SW 1271 (cell line): ENCODE measurements around the gene MYH15.

Source experiments
- DNase-seq, 2 experiments: peaks; one replicate each; lab custom pipeline; 2025; lab: John Stamatoyannopoulos, UW

Gene MYH15

DNA sequence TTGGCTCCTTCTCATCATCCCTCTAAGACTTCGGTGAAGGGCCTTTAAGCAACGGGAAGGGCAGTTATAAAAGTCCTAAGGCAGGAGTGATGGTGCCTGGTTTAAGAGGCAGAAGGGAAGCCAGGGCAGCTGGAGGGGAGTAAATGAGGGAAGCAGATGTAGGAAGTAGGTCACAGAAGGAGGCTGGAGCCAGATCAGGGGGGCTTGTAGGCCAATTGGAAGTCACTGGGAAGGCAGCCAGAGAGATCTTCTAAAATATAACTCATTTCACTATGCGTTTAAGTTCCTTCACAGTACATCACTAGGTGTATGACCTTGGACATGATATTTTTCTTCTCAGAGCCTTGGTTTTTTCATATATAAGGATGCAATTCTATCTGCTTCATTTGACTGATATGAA is 94.7 kb downstream of the MYH15 start:
- no peak for DNase-seq

DNA sequence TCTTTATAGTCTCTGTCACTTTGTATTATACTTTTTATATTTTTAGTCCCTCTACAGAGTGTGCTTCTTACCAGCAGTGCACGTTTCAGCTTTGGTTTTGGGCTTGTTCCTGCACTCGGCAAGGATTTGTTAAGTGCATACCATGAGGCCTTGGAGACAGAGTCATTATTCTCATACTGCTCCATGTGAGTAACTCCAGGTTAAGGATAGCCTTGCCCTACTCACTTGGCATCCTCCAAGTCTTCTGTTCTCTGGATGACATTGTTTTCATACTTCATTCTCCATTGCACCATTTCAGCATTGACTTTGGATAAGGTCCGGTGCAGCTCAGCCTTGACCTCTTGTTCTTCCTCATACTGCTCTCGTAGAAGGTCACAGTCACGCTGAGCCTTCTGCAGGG is 96.4 kb downstream of the MYH15 start:
- no peak for DNase-seq

DNA sequence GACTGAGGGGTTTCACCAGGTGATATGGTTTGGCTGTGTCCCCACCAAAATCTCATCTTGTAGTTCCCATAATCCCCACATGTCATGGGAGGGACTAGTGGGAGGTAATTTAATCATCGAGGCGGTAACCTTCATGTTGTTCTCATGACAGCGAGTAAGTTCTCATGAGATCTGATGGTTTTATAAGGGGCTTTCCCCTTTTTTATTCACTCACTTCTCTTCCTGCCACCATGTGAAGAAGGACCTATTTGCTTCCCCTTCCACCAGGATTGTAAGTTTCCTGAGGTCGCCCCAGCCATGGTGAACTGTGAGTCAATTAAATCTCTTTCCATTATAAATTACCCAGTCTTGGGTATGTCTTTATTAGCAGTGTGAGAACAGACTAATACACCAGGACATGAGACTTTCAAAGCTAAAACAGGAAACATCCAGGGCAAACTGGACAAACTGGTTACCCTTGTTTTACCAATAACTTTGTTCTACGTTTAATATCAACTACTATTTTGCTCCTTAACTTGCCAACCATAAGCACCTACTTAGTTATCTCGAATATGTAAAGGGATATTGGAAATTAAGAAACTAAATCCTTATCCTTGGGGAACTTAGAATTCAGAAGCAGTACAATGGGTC is 98.2 kb downstream of the MYH15 start:
- no peak for DNase-seq

DNA sequence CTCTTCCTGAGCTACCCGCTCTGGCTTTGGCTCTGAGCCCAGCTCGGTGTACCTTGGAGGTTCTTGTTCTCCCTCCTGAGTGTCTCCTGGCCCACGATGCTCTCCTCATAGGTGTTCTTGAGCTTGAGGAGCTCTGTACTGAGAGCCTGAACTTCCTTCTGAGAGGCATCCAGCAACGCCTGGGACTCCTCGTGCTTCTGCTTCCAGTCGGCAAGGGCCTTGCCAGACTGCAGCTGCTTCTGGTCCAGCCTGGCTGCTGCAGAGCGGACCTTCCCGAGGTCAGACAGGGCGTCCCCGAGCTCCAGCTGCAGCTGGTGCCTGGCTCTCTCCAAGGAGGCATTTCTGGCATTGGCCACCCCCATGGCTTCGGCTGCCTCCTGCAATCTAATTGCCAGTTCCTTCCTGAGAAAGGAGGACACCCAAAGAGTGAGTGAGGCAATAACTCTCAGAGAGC is 99.8 kb downstream of the MYH15 start:
- no peak for DNase-seq

DNA sequence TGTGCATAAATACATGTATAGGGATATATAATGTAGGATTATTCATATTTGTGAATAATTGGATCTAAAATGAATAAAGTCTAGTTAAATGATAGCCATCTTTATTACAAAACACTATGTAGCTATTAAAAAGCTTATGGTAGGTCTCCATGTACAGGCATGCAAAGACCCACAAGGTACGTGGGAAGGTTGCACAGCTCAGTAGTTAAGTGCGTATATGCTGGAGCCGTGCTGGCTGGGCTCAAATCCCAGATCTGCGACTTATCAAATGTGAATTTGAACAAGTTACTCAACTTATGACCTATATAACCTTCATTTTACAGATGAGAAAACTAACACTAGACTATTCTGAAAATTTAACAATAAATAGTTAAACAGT is 100.6 kb downstream of the MYH15 start:
- DNase-seq = no peak

DNA sequence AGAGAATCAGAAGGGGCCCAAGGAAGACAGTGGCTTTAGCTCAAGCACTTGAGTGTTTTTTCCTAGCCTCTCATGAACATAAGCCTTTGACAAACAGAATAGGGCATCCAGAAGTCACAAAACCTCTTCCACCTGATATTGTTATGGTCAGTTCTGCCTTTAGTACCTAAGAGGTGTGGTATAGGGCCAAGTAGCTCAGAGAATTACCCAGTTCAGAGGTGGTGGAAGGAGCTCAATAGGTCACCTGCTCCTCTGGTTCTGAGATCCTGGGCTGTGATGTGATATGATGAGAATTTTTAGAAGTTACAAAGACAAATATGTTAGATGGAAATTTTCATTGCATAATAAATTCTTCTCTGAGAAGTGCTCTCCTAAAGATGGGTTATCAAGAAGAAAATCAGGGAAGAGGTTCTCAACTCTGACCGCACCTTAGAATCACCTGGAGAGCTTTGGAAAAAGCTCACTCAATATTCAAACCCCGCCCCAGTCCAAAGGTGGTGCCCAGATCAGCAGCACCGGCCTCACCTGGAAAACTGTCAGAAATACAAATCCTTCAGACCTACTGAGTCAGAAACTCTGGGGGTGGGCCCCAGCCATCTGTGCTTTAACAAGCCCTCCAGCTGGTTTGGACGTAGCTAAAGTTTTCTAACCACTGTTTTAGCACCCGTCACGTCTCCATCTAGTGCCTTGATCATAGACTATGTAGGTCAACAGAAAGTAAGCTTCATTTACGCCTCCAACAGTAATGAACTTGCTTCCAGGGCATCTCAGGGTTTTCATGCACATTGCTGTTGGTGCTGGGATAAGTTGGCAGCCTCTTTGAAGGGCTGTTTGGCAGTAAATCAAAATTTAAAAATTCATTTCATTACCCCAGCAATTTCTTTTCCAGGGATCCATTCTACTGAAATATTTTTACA is 101.3 kb downstream of the MYH15 start:
- no peak for DNase-seq

DNA sequence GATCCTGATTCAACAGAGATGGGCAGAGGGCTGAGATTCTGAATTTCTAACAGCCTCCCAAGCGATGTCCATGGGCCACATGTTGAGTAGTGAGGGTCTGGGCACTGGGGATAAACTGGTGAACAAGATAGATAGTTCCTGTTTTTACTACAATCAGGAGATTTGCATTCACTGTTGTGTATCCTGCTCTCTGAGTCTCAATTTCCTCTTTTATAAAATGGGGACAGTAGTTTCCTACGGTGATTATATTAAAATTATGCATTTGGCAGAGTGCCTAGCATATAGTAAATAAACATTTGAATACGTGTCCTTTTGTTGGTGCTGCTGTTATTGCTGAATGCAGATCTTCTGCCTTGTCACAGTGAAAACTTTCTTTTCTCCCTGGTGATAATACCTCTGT is 102.5 kb downstream of the MYH15 start:
- no peak for DNase-seq

DNA sequence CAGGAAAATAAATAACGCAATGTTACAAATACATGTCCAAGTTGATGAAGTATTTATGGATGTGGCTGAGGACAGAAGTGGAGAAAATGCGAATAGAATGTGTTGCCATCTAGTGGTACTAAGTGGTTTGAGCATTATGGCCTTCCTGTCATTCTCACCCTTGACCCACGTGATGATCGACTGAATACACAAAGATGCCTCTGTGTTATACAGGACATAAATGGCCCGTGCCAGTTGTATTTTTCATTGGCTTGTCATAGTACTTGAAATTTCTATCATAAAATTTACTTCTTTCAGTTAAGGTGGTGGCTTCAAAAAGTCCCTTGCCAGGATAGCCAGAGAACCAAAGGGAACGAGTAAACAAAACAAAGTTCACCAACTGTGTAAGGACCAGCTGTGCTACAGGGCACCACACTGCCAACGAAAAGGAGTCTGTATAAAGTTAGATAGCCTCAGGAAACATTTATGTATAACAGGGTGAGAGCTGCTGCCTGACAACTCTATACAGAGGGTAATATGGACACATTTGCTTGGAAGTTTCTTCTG is 103.7 kb downstream of the MYH15 start:
- peak in 1 of 2 experiments; percentile 45 for DNase-seq

DNA sequence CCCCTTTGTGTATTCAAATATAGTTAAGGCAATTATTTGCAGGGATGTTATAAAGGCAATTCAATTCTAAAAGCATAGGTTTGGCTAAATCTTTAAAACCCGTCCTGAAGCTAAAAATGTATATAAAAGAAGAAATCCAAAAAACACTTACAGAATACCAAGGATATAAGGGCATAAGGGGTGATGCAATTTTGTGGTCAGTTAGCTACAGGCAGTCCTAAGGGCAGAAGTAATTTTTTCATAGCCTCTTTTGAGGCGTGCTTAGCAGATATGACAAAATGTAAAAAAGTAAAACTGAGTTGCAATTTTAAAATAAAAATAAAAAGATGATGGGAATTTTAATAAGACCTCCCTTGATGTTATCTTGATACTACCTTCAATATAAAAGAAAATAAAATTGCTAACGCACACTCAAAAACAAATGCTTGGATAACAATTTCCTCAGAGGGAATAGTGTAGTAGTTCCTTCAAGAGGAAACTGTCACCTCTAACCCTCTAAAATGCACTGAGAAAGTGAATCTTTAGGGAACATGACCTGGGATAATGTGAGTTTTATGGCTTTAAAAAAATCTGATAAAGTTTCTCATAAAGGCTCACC is 104.2 kb downstream of the MYH15 start:
- no peak for DNase-seq

DNA sequence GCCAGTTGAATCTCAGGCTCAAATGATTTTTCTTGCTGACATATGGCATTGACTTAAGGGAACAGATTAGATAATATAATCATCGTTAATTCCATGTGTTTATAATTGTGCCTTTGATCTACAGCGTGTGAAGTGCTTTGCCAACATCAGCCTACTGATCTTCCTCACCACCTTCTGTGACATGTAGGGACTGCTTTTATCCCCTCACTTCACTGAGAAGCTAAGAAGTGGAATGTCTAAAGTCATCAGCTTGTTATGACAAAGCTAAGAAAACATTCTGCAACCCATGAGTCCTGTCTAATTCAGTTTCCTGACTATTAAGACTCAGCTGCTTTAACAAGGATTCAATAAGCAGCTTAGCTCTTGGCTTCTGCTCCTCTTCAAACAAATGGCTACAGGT is 106.0 kb downstream of the MYH15 start:
- DNase-seq = no peak

DNA sequence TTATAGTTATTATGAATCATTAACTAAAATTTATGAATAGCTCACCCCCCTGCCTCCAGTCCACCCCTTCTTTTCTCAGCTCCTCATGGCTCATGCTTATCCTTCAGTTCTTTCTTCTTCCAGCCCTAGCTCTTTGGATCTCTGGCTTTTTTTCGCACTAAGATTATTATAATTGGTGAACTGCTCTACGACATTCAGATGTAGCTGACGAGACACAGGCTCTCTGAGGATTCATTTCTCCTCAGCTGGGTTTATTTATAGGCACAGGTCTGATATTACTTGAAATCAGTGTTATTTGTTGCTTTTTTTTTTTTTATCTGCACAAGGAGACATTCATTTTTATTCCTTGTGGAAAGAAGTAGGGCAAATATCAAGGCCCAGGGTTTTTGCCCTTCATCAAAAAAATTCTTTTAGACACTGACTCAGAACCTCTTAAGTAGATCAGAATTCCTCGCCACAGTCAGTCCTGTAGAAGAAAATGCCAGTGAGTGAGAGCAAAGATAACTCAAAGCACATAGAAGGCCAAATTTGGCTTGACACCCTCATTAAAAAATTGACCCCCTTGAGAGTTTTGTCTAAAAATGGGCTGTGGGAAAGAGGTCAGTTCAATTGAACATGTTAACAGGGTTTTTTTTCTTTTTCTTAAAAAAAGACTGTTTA is 106.6 kb downstream of the MYH15 start:
- no peak for DNase-seq

DNA sequence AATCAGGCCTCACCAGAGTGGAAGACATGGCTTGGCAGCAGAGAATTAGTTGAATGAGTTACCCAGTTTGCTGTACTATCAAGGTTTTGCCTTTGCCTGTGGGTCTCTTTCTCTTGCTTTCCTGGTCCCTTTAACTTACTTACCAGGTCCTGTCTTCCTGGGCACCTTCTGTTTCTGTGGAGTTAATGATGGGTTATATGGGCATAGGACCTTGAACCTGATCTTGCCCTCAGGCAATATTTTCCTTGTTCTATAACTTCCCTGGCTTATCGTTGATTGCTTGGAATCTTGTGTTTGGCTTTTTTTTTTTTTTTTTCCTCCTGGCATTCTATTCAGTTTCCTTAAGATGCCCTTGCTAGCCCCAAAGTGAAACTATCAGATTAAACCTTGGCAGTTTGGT is 107.2 kb downstream of the MYH15 start:
- no peak for DNase-seq

DNA sequence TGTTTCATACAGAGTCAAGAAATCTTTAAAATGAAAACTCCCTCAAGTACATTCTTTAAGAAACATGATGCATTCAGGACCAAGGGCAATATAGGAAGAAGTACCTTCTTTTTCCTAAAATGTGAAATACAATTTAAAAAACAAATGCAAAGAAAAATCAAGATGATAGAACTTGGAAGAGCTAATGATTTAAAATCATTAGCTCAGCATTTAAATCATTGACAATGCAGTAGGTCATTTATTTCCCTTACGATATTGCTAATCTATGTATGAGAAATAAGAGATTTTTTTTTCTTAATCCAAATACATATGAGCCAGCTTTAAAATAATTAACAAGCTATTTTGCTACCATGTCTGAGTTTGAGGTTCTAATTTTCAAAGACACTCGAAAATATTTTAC is 108.6 kb downstream of the MYH15 start:
- no peak for DNase-seq

DNA sequence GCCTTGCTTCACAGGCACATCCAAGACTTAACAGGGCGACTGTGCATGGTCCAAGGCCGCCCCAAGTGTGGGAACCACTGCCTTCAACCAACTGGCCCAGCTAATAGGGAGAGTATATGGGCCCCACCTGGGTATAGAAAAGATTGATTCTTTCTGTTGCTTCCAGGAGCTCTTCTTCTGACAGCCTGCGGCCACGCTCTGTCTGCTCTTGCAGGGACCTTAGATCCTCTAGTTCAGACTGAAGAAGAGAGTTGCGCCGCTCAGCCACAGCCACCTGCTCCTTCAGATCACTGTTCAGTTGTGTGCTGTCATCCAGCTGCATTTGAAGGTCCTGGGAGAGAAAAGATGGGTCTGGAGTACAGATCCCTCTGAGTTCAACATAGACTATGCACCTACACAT is 111.9 kb downstream of the MYH15 start:
- no peak for DNase-seq

DNA sequence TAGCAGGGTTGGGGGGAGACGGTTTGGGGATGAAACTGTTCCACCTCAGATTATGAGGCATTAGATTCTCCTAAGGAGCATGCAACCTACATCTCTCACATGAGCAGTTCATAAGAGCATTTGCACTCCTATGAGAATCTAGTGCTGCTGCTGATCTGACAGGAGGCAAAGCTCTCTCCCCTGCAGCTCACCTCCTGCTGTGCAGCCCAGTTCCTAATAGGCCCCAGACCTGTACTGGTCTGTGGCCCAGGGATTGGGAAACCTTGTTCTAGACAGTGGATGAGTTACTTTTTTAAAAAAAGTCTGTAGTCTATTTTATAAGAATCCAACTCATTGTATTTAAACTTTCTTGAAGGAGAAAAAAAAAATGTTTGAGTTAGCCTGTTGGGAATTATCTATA is 114.1 kb downstream of the MYH15 start:
- DNase-seq = no peak

DNA sequence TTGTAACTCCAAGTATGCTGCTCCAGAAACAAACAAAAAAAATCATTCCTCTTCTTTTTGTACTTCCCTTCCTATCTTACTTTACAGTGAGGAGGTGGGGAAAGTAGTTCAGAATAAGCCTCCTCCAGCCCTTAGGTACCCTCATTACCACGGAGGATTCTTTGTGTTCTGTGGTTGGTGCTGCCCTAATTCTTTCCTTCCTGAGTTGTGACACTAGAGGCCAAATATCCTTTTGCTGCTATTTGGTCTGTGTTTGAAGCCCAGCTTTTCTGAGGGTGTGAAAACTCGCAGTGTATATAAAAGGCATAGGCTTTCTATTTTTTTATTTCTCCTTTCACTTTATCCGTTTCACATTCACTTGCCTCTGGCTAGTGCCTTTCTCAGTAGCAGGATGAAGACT is 115.8 kb downstream of the MYH15 start:
- DNase-seq = no peak

DNA sequence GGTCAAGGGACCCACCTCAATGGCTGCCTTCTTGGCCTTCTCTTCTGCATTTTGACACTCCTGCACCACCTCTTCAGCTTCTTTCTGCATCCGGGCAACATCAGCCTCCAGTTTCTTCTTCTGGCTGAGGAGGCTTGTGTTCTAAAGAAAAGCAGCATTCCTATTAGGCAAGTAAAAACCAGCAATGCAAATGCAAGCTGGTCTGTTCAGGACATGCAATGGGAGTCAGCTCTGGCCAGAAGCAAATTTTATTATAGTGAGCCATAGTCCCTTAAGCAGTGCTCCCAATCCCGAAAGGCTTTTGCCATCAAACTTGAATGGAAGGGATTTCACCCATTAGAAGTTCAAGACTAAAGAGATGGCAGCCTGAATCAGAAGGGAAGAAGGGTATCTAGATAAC is 116.4 kb downstream of the MYH15 start:
- no peak for DNase-seq

DNA sequence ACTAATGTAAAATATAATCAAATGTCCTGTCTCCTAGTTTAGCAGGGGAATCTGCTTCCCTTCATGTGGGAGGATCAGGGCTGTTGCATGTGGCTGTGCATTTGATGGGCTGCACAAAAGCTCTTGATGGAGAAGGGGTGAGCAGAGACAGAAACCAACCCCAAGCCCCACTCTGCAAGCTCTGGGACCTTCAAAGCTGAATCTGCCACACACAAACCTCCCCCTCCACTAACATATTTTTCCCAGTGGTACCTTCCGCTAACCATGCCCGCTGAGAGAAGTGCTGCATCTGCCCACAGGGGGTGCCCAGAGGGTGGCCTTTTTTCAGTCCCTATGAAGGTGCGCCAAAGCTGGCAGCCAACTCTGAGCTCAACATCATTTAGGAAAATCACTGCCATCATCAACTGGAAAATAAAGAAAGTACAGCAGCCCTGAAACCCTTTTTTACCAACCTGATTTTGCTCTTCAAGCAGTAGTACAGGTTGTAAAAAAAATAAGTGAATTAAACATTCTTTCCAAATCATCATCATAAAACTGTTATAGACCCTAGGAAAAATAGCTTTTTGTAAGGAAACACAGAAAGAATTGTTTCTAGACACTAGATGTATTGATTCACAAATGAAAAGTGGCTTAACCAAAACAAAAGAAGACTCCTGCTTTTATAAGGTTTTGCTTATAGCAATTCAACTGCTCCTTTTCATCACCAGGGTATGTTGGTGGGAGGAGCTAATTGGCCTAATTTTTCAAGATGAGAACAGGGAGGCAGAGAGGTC is 117.1 kb downstream of the MYH15 start:
- DNase-seq = no peak

DNA sequence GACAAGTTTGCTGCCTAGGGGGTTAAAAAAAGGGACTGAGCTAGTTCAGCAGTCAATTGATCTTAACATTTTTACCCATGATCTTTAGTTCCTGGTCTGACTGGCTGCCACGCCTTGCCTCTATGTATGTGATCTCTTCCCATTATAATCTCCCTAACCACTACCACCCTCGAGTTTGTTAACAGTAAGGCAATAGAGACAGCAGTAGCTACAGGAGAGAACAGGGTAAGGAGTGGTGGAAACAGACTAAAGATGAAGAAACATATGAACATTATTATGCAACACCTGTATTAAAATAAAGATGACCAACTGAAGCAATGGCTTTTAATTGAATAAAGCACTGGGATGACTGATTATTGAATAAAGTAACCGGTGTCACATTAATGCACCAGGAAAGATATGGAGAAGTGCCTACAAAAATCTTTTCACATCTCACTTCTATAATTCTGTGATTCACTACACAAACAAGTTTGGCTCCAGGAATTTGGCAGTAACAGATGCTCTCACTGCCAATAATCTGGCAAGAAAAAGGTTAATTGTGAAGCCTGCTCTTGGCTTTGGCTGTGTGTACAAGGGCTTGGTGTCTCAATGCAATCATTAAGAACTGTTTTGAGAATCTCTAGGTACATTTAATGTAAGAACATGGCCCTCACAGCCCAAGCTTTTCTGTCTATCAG is 118.3 kb downstream of the MYH15 start:
- no peak for DNase-seq

DNA sequence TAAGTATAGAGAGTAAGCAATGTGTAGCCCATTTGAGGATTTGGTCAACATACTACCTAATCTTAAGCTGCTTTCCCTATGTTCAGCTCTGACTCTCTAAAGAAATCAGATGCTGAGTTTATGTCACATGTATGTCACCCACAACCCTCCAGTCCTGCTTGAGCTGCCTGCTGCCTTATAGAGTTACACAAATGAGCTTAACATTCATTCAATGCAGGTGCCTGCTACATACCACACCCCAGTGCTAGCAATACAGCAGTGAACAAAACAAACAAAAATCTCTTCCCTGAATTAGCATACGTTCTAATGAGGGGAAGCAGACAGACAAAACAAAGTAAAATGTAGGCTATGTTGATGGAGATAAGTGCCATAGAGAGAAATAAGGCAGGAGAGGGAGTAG is 121.0 kb downstream of the MYH15 start:
- no peak for DNase-seq
